HG03558 (cell line): Measurements from ENCODE around the gene ACTL7A.
"Not testable (repeated sequence)": the region's sequence is repeated elsewhere in the genome, so short reads cannot be mapped to it uniquely, and the experiment has no call there.

Source experiments
- ATAC-seq: cut with Tn5 transposase; IDR thresholded peaks from one replicate; pipeline ENCODE4 v1.9.1; 2021; ENCODE audit warnings: moderate number of reproducible peaks; ENCODE audit not compliant: unreplicated experiment; ENCODE audit errors: extremely low read depth

ACTL7A gene

GRCh38 chr9:108861997-108862396 is at the start of gene ACTL7A:
ACTL7A (plus strand) TSS chr9:108862266; CDS start chr9:108862323, 57 bp downstream.
- ATAC-seq = no peak

- no peak for ATAC-seq
Observed at GRCh38 chr9:108812396-108813025, 49.6 kb upstream of the ACTL7A start.

- ATAC-seq = no peak
Observed at GRCh38 chr9:108813951-108814601, 48.0 kb upstream of the ACTL7A start.

- ATAC-seq = no peak
Observed at GRCh38 chr9:108815156-108815555, 46.9 kb upstream of the ACTL7A start.

GRCh38 chr9:108816037-108816436 is 46.0 kb upstream of the ACTL7A start:
- ATAC-seq = no peak

GRCh38 chr9:108823829-108824228 is 38.2 kb upstream of the ACTL7A start:
- no peak for ATAC-seq

- no peak for ATAC-seq
Observed at GRCh38 chr9:108830272-108830671, 31.8 kb upstream of the ACTL7A start.

GRCh38 chr9:108831496-108832178 is 30.4 kb upstream of the ACTL7A start:
- no peak for ATAC-seq

GRCh38 chr9:108832179-108832500 is 29.9 kb upstream of the ACTL7A start:
- ATAC-seq = no peak

- ATAC-seq = no peak
Observed at GRCh38 chr9:108834959-108835665, 27.0 kb upstream of the ACTL7A start.

- no peak for ATAC-seq
Observed at GRCh38 chr9:108835831-108836230, 26.2 kb upstream of the ACTL7A start.

GRCh38 chr9:108836319-108836718 is 25.7 kb upstream of the ACTL7A start:
- no peak for ATAC-seq

GRCh38 chr9:108836781-108837180 is 25.3 kb upstream of the ACTL7A start:
- no peak for ATAC-seq

- no peak for ATAC-seq
Observed at GRCh38 chr9:108837530-108837929, 24.5 kb upstream of the ACTL7A start.

GRCh38 chr9:108838017-108838416 is 24.0 kb upstream of the ACTL7A start:
- no peak for ATAC-seq

GRCh38 chr9:108839561-108839960 is 22.5 kb upstream of the ACTL7A start:
- not testable (repeated sequence) for ATAC-seq

GRCh38 chr9:108842610-108843295 is 19.3 kb upstream of the ACTL7A start:
- ATAC-seq = no peak

- ATAC-seq = no peak
Observed at GRCh38 chr9:108844391-108844790, 17.7 kb upstream of the ACTL7A start.

- no peak for ATAC-seq
Observed at GRCh38 chr9:108844856-108845255, 17.2 kb upstream of the ACTL7A start.

- no peak for ATAC-seq
Observed at GRCh38 chr9:108845507-108845906, 16.6 kb upstream of the ACTL7A start.
